Measurements from ENCODE around the gene VAV1. TPM values are rescaled to one million over a fixed set of nuclear protein-coding genes. Genes with fewer than 3 reads are reported as not detected.
"Not testable (repeated sequence)": the region's sequence is repeated elsewhere in the genome, so short reads cannot be mapped to it uniquely, and the experiment has no call there.

The VAV1 gene
- total RNA-seq, 1 experiment from 2014 or later, result 0.06 TPM

GRCh38 chr19:6851359-6851758, 78.9 kb downstream of the VAV1 start:
- DNase-seq (ENCODE audit: low spot score), result no peak

GRCh38 chr19:6852001-6852400, 79.5 kb downstream of the VAV1 start:
- no peak for DNase-seq (ENCODE audit: low spot score)

- DNase-seq (ENCODE audit: low spot score), result no peak
Observed at GRCh38 chr19:6853868-6854267, 81.4 kb downstream of the VAV1 start.

GRCh38 chr19:6854758-6855157, 82.2 kb downstream of the VAV1 start:
- DNase-seq (ENCODE audit: low spot score), result no peak

- DNase-seq (ENCODE audit: low spot score), result no peak
Observed at GRCh38 chr19:6856749-6857372, 84.4 kb downstream of the VAV1 start.

GRCh38 chr19:6861683-6862286, 89.3 kb downstream of the VAV1 start:
- no peak for DNase-seq (ENCODE audit: low spot score)

- DNase-seq (ENCODE audit: low spot score), result peak; percentile 90
Observed at GRCh38 chr19:6862673-6863078, 90.2 kb downstream of the VAV1 start.

GRCh38 chr19:6864325-6864940, 91.9 kb downstream of the VAV1 start:
- no peak for DNase-seq (ENCODE audit: low spot score)

- DNase-seq (ENCODE audit: low spot score), result no peak
Observed at GRCh38 chr19:6865849-6866248, 93.3 kb downstream of the VAV1 start.

GRCh38 chr19:6866741-6867151, 94.2 kb downstream of the VAV1 start:
- DNase-seq (ENCODE audit: low spot score), result no peak

- DNase-seq (ENCODE audit: low spot score), result no peak
Observed at GRCh38 chr19:6868351-6868750, 95.8 kb downstream of the VAV1 start.

- DNase-seq (ENCODE audit: low spot score), result not testable (repeated sequence)
Observed at GRCh38 chr19:6869151-6869882, 96.8 kb downstream of the VAV1 start.

- no peak for DNase-seq (ENCODE audit: low spot score)
Observed at GRCh38 chr19:6873708-6874431, 101.4 kb downstream of the VAV1 start.

- DNase-seq (ENCODE audit: low spot score), result no peak
Observed at GRCh38 chr19:6875218-6875617, 102.7 kb downstream of the VAV1 start.

GRCh38 chr19:6876748-6877147, 104.2 kb downstream of the VAV1 start:
- no peak for DNase-seq (ENCODE audit: low spot score)

- DNase-seq (ENCODE audit: low spot score), result no peak
Observed at GRCh38 chr19:6877766-6878165, 105.3 kb downstream of the VAV1 start.

- DNase-seq (ENCODE audit: low spot score), result no peak
Observed at GRCh38 chr19:6886277-6886897, 113.9 kb downstream of the VAV1 start.

GRCh38 chr19:6887316-6887715, 114.8 kb downstream of the VAV1 start, which contains the start of gene ADGRE1:
TSS of gene ADGRE1 (plus strand) at chr19:6887579. CDS start at chr19:6887609, 30 bp downstream.
- DNase-seq (ENCODE audit: low spot score), result no peak

- no peak for DNase-seq (ENCODE audit: low spot score)
Observed at GRCh38 chr19:6888967-6889366, 116.5 kb downstream of the VAV1 start.

- no peak for DNase-seq (ENCODE audit: low spot score)
Observed at GRCh38 chr19:6890401-6890913, 117.9 kb downstream of the VAV1 start.

- no peak for DNase-seq (ENCODE audit: low spot score)
Observed at GRCh38 chr19:6890938-6891337, 118.4 kb downstream of the VAV1 start.

All from H4 (cell line).